Astrocyte of the cerebellum (primary cell): ENCODE results near the gene LIPJ.

ENCODE experiments used
- DNase-seq: peaks from one replicate; pipeline ENCODE4 v3.0.0-alpha.2; 2011; ENCODE audit warnings: low read depth
- H3K4me3 ChIP-seq: 2 replicates; pipeline ENCODE4 v1.5.1; 2011; ENCODE audit warnings: mild to moderate bottlenecking, low read depth, low read length, moderate library complexity
- in situ Hi-C: cut with HindIII; loops from 2 replicates; pipeline ENCODE4 v1.10.0; 2017; ENCODE audit warnings: low sequenced_read_pairs
- TF ChIP-seq, protein P1 (sequence below): IDR thresholded peaks from 2 replicates; pipeline ENCODE4 v1.5.1; 2012; ENCODE audit warnings: low read length, low read depth, moderate library complexity, mild to moderate bottlenecking; ENCODE audit errors: missing control alignments

The LIPJ gene

DNA sequence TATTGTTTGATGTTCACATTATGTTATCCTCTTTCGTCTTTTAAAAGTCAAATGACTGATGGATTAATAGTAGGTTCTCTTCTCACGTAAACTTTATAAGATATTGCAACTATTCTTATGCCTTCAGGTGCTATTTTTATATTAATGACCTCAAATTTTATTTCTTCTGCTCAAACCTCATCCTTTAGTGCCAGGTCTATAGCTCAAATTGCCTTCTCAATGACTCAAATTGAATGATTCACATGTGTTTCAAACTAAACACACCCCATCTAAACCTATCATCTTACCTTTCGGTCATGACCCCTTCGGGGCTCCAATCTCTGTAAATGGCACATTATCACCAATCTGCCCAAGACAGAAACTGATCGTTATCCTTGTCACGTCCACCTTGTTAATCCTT, 55.6 kb downstream of the LIPJ start:
- in situ Hi-C loops: no loop called here
- no peak overlapping the region for H3K4me3 ChIP-seq
- TF ChIP-seq, protein P1, sequence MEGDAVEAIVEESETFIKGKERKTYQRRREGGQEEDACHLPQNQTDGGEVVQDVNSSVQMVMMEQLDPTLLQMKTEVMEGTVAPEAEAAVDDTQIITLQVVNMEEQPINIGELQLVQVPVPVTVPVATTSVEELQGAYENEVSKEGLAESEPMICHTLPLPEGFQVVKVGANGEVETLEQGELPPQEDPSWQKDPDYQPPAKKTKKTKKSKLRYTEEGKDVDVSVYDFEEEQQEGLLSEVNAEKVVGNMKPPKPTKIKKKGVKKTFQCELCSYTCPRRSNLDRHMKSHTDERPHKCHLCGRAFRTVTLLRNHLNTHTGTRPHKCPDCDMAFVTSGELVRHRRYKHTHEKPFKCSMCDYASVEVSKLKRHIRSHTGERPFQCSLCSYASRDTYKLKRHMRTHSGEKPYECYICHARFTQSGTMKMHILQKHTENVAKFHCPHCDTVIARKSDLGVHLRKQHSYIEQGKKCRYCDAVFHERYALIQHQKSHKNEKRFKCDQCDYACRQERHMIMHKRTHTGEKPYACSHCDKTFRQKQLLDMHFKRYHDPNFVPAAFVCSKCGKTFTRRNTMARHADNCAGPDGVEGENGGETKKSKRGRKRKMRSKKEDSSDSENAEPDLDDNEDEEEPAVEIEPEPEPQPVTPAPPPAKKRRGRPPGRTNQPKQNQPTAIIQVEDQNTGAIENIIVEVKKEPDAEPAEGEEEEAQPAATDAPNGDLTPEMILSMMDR: no peak
- no peak for DNase-seq

DNA sequence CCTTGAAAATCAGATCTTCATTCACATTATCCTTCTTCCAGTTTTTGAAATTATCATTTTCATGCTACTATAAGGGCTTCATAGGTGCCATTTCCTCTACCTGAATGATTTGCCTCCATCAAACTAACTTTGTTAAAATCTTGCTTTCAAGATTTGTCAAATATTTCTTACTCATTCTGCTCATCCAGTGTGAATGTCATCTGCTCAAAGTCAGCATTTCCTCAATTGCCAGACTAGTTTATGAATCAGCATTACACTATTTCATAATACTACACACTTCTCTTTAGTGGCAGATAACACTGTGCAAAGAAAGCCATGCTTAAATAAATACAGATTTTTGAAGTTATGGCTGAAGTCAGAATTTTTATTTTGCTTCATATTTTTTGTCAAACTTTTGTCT, 56.4 kb downstream of the LIPJ start:
- no peak overlapping the region for H3K4me3 ChIP-seq
- TF ChIP-seq, protein P1: no peak
- in situ Hi-C loops: no loop called here
- no peak for DNase-seq

DNA sequence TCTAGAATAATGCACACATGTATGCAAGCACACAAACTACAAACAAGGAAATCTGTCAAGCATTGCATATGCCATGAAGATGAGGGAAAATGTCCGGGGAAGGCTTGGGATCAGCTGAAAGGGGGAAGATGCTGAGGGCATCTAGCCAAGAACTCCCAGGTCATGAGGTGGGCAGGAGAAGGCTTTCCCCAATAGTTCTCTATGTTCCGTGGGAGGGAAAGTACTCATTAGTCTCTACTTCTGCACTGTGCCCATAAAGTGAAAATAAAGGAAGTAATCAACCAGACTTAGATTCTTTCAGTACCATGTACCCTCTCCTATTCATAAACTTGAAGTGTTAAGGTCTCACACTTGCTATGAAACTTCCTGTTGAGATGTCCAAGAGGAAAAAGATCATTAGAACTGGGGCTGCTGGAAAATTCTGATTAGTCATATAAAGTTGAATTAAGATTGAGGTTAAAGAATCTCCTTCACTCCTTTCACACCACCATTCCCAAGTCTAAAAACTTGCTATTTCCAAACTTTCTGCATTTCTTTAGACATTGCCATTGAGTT, 60.6 kb downstream of the LIPJ start:
- TF ChIP-seq, protein P1: no peak
- in situ Hi-C loops: no loop called here
- H3K4me3 ChIP-seq: no peak overlapping the region
- no peak for DNase-seq

DNA sequence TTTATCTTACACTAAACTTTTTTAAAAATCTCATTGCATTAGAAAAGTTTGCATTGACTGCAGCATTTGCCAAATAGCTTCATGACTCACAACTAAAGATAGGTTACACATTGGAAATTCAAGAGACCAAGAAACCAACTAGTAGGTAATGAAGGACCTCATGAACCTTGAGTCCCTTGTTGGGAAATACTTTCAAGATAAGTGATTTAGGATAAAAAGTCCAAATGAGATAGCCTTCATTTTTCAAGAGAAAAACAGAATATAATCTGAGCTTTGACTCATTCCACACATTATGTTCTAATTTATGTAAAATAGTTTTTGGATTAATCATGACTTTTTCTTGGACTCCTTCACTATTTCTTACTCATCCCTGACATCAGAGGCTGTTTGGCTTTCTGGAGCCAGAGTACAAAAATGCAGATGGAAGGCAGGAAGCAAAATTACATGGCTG, 64.6 kb downstream of the LIPJ start:
- TF ChIP-seq, protein P1: no peak
- H3K4me3 ChIP-seq: no peak overlapping the region
- in situ Hi-C loops: no loop called here
- DNase-seq: peak; percentile 83

DNA sequence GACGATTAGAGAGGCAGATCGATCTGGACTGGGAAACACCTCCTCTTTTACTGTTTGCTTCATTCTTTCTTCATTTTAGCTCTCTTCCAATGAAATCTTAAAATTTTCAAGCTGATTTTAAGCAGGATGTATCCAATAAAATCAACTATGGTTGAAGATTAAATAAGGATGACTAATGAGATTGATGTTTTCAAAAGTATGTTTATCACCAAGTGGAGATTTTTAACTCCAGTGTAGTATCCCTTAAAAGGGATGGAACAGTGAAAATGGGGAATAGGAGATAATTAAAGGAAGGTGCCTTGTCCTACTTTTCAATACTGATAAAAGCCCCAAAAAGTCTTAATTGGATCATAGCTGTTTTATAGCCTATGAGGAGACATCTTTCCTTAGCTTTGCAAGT, 66.1 kb downstream of the LIPJ start:
- H3K4me3 ChIP-seq: no peak overlapping the region
- in situ Hi-C loops: no loop called here
- TF ChIP-seq, protein P1: no peak
- DNase-seq: no peak
